ENCODE results near the gene PIGM. TPM values are rescaled to one million over a fixed set of nuclear protein-coding genes. Genes with fewer than 3 reads are reported as not detected.

PIGM gene
- total RNA-seq, 4 donors from 2014 or later: 3.3 to 6.5 (median 4.8) TPM

- no peak for DNase-seq (ENCODE audit: low spot score in 2 of 2)
- Histone ChIP-seq H3K27ac (no peak overlapping the region), H3K4me3 (no peak overlapping the region), H3K4me1 (peaks cover 4% of the 10 kb centered on the region), H3K27me3 (no peaks in the 10 kb centered on the region), H3K36me3 (no peaks in the 10 kb centered on the region), H3K9me3 (no peaks in the 10 kb centered on the region)
- WGBS: 73% methylated on average over 4 of the region's 4 CpGs
- TF ChIP-seq CTCF (IDR thresholded peaks at IDR 0.05) (no peak), POLR2AphosphoS5 (IDR thresholded peaks at IDR 0.05) (no peak), EP300 (IDR thresholded peaks at IDR 0.05) (no peak), POLR2A (IDR thresholded peaks at IDR 0.05) (no peak)
Observed at GRCh38 chr1:160005070-160005469, 26.7 kb downstream of the PIGM start.

GRCh38 chr1:160004425-160004824 lies 27.4 kb downstream of the PIGM start:
- H3K27ac ChIP-seq: no peak overlapping the region
- peaks cover 4% of the 10 kb centered on the region for H3K4me1 ChIP-seq
- H3K9me3 ChIP-seq: no peaks in the 10 kb centered on the region
- WGBS: 77% methylated on average over 2 of the region's 2 CpGs
- no peaks in the 10 kb centered on the region for H3K36me3 ChIP-seq
- TF ChIP-seq CTCF (IDR thresholded peaks at IDR 0.05) (no peak), POLR2A (IDR thresholded peaks at IDR 0.05) (no peak), EP300 (IDR thresholded peaks at IDR 0.05) (no peak), POLR2AphosphoS5 (IDR thresholded peaks at IDR 0.05) (no peak)
- no peaks in the 10 kb centered on the region for H3K27me3 ChIP-seq
- no peak for DNase-seq (ENCODE audit: low spot score in 2 of 2)
- H3K4me3 ChIP-seq: no peak overlapping the region

GRCh38 chr1:160004001-160004400 lies 27.8 kb downstream of the PIGM start:
- H3K27ac ChIP-seq: no peak overlapping the region
- TF ChIP-seq POLR2A (IDR thresholded peaks at IDR 0.05) (no peak), CTCF (IDR thresholded peaks at IDR 0.05) (no peak), POLR2AphosphoS5 (IDR thresholded peaks at IDR 0.05) (no peak), EP300 (IDR thresholded peaks at IDR 0.05) (no peak)
- H3K36me3 ChIP-seq: no peaks in the 10 kb centered on the region
- H3K4me1 ChIP-seq: peaks cover 4% of the 10 kb centered on the region
- H3K9me3 ChIP-seq: no peaks in the 10 kb centered on the region
- 69% methylated on average over 1 of the region's 1 CpG for WGBS
- no peak overlapping the region for H3K4me3 ChIP-seq
- DNase-seq (ENCODE audit: low spot score in 2 of 2): no peak
- no peaks in the 10 kb centered on the region for H3K27me3 ChIP-seq

GRCh38 chr1:160001440-160001839 lies 30.4 kb downstream of the PIGM start:
- no peaks in the 10 kb centered on the region for H3K27me3 ChIP-seq
- DNase-seq (ENCODE audit: low spot score in 2 of 2): no peak
- no peak overlapping the region for H3K27ac ChIP-seq
- 72% methylated on average over 2 of the region's 2 CpGs for WGBS
- H3K4me3 ChIP-seq: no peak overlapping the region
- no peaks in the 10 kb centered on the region for H3K9me3 ChIP-seq
- no peak for TF ChIP-seq POLR2AphosphoS5 (IDR thresholded peaks at IDR 0.05)
- no peak for TF ChIP-seq CTCF (IDR thresholded peaks at IDR 0.05)
- no peak for TF ChIP-seq POLR2A (IDR thresholded peaks at IDR 0.05)
- TF ChIP-seq EP300 (IDR thresholded peaks at IDR 0.05): no peak
- peaks cover 4% of the 10 kb centered on the region for H3K4me1 ChIP-seq
- H3K36me3 ChIP-seq: no peaks in the 10 kb centered on the region

- Histone ChIP-seq H3K27me3 (no peaks in the 10 kb centered on the region), H3K27ac (no peak overlapping the region), H3K4me1 (peaks cover 4% of the 10 kb centered on the region), H3K4me3 (no peak overlapping the region), H3K36me3 (no peaks in the 10 kb centered on the region), H3K9me3 (no peaks in the 10 kb centered on the region)
- WGBS: 69% methylated on average over 4 of the region's 4 CpGs
- TF ChIP-seq EP300 (IDR thresholded peaks at IDR 0.05): no peak
- no peak for TF ChIP-seq POLR2A (IDR thresholded peaks at IDR 0.05)
- TF ChIP-seq CTCF (IDR thresholded peaks at IDR 0.05): no peak
- TF ChIP-seq POLR2AphosphoS5 (IDR thresholded peaks at IDR 0.05): no peak
- DNase-seq (ENCODE audit: low spot score in 2 of 2): no peak
Observed at GRCh38 chr1:159999204-159999603, 32.6 kb downstream of the PIGM start.
